NOMO-1 treated with DMSO at 0.1 percent for 48 hours (cell line): ENCODE results near the gene SNRPN.
A peak's percentile ranks its signal among the peaks of the same experiment; 100 is the strongest.
"Not testable (repeated sequence)": the region's sequence is repeated elsewhere in the genome, so short reads cannot be mapped to it uniquely, and the experiment has no call there.

Experiments used
- DNase-seq: peaks from one replicate; lab custom pipeline; 2025; ENCODE audit not compliant: unreplicated experiment; lab: John Stamatoyannopoulos, UW

The SNRPN gene

GRCh38 chr15:24954783-24955530 is at the start of gene SNRPN, which contains the start of gene SNURF:
Gene SNRPN, plus strand, starts transcription at chr15:24954987. Its CDS starts 19,467 bp downstream, at chr15:24974454.
Gene SNURF, plus strand, starts transcription at chr15:24954987. Its CDS starts 62 bp downstream, at chr15:24955049.
- DNase-seq = no peak

- peak; percentile 28 for DNase-seq
These were observed 38.3 kb upstream of the SNRPN start for GRCh38 chr15:24916305-24917009.

GRCh38 chr15:24917431-24917830 is 37.4 kb upstream of the SNRPN start:
- DNase-seq = no peak

- DNase-seq = no peak
These were observed 35.3 kb upstream of the SNRPN start for GRCh38 chr15:24919446-24919845.

GRCh38 chr15:24922781-24923180 is 32.0 kb upstream of the SNRPN start:
- not testable (repeated sequence) for DNase-seq

- no peak for DNase-seq
These were observed 30.6 kb upstream of the SNRPN start for GRCh38 chr15:24924153-24924552.

- DNase-seq = no peak
These were observed 30.2 kb upstream of the SNRPN start for GRCh38 chr15:24924621-24925020.

GRCh38 chr15:24931874-24932732 is 22.7 kb upstream of the SNRPN start:
- DNase-seq = not testable (repeated sequence)

- DNase-seq = no peak
These were observed 21.1 kb upstream of the SNRPN start for GRCh38 chr15:24933716-24934115.

GRCh38 chr15:24938224-24938623 is 16.6 kb upstream of the SNRPN start:
- not testable (repeated sequence) for DNase-seq

- no peak for DNase-seq
These were observed 14.6 kb upstream of the SNRPN start for GRCh38 chr15:24940236-24940635.

- no peak for DNase-seq
These were observed 11.4 kb upstream of the SNRPN start for GRCh38 chr15:24943361-24943760.

GRCh38 chr15:24944954-24945353 is 9.8 kb upstream of the SNRPN start:
- DNase-seq = no peak

GRCh38 chr15:24945711-24946110 is 9.1 kb upstream of the SNRPN start:
- DNase-seq = no peak

- DNase-seq = no peak
These were observed 6.3 kb upstream of the SNRPN start for GRCh38 chr15:24948495-24948894.

- DNase-seq = no peak
These were observed 739 bp downstream of the SNRPN start for GRCh38 chr15:24955531-24955921.

- DNase-seq = no peak
These were observed 1.5 kb downstream of the SNRPN start for GRCh38 chr15:24956111-24956838.

GRCh38 chr15:24957691-24958090 is 2.9 kb downstream of the SNRPN start:
- DNase-seq = no peak

- no peak for DNase-seq
These were observed 7.2 kb downstream of the SNRPN start for GRCh38 chr15:24961967-24962366.

GRCh38 chr15:24962880-24963279 is 8.1 kb downstream of the SNRPN start:
- DNase-seq = no peak
